A204.1 (cell line): ENCODE results near the gene RALGPS2.

Source experiments
- FAIRE-seq: peaks from 2 replicates; lab custom pipeline; 2012; peaks lifted over from hg19 to GRCh38; lab: Jason Lieb, UNC

The RALGPS2 gene

DNA sequence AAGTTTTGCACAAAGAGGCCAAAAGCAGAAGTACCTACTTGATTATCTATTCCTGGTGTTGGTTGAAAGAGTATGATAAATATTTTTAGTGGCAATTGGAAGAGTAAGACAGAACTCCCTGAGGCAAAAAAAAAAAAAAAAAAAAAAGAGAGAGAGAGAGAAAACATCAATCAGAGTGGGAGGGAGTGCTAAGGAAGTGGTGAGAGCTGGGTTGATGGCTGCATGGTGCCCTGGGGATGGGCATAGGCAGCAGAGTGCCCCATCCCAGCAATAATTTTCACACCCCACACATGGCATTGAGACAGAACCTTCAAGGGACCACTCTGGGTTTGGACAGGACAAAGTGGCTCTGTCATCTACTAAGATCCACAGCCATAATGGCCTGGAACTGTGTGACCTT lies 241.3 kb downstream of the RALGPS2 start:
- no peak for FAIRE-seq

DNA sequence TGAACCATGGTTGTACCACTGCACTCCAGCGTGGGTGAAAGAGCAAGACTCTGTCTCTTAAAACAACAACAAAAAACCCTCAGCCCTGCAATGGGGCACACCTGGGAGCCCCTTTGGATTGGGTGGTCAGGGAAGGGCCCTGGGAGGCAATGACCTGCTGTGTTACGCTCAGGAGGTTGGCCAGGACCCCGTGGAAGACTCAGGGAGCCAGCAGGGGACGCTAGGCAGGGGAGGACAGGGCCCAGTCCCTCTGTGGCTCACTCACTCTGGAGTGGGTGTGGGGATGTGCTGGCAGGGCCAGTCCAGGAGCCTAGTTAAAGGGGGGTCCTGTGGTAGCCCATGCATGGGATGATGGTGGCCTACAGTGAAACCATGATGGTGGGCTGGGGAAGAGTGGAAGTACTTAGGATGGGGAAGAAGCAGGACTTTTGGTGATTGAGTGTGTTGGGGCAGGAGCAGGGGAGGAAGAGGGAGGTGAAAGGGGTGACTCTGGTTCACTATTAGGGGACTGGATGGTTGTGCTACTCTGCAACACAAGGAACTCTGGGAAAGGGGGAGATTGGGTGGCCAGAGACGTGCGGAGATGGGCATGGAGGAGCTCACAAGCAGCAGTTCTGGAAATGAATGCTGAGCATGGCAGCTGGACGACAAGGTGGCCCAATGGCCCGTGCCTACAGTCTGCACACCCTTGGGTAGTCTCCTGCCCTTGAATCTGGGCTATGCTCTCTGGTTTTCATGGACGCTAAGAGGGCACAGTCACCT lies 244.4 kb downstream of the RALGPS2 start:
- FAIRE-seq: no peak

DNA sequence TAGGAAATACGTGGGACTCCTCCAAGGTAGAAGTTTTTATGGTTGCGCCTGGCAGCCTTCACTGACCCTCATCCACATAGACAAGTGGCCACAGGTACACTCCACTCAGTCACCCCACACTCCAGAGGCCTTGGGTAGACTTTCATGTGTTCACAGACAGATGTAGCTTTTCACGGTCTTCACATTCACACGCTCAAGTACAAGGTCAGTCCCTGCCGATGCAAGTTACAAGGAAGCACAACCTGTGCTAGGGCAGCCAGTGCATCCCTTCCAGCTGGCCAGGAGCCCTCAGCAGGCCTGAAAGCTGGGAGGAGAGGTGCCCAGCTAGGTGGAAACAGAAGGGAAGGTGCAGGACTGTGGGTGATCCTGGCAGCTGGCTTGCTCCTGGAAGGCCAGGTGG lies 245.1 kb downstream of the RALGPS2 start:
- FAIRE-seq: no peak
